ENCODE measurements around the gene TGFBR3. TPM values are rescaled to one million over a fixed set of nuclear protein-coding genes. Genes with fewer than 3 reads are reported as not detected.

Gene TGFBR3
- total and polyA plus RNA-seq, 9 of the 15 experiments (the other 6 are each of a cell fraction or from before 2014, with no cell fraction given) = 3.6 to 32.4 (median 15.6) TPM

DNA sequence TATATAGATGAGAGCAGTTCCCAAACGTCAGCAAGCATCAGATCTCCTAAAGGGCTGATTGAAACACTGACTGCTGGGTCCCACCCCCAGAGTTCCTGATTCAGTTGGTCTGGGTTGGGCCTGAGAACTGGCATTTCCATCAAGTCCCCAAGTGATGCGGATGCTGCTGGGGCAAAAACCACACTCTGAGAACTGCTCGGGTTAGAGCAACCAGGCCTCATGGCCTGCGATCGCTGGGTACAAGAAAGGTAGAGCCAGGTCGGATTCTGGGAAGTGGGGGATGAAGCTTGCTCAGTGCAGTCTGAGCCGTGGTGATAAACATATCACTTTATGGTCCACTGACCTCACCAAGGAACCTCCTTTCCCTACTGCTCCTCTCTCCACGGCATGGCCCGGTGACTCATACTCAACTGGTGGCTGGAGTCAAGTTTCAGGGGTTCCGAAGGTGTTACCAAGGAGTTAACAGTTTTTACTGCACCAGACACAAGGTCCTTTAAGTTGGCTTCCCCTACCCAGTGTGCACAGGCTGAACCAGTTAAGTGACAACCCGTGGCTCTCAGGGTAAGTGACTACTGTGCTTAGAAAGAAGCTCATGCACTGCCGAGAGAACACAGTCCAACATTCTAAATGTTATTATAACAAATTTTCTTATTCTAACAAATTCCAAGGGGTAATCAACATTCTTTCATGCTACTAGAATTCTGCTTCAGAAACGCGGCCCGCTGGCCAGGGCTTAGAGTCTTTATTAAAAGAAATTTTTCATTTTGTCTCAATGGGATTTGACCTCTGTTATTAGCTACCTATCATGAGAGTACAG is 153.5 kb downstream of the TGFBR3 start (continued):
- TF ChIP-seq ZNF445 (CRISPR knock-in tag; IDR thresholded peaks at IDR 0.05; ENCODE audit: low read depth) = no peak
- TF ChIP-seq STAT5B (CRISPR knock-in tag; IDR thresholded peaks at IDR 0.05) = no peak
- TF ChIP-seq ZNF586 (CRISPR knock-in tag; conservative IDR thresholded peaks at IDR 0.05) = no peak
- TF ChIP-seq POLR2H (tag; IDR thresholded peaks at IDR 0.05; ENCODE audit: low read depth) = peak; percentile 53
- TF ChIP-seq, protein P1, sequence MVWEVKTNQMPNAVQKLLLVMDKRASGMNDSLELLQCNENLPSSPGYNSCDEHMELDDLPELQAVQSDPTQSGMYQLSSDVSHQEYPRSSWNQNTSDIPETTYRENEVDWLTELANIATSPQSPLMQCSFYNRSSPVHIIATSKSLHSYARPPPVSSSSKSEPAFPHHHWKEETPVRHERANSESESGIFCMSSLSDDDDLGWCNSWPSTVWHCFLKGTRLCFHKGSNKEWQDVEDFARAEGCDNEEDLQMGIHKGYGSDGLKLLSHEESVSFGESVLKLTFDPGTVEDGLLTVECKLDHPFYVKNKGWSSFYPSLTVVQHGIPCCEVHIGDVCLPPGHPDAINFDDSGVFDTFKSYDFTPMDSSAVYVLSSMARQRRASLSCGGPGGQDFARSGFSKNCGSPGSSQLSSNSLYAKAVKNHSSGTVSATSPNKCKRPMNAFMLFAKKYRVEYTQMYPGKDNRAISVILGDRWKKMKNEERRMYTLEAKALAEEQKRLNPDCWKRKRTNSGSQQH (CRISPR knock-in tag; IDR thresholded peaks at IDR 0.05) = 0 out of 2 replicates have a peak, but pooled peaks have one; percentile 58
- TF ChIP-seq TEAD2 (tag; IDR thresholded peaks at IDR 0.05) = no peak
- TF ChIP-seq YBX1 (IDR thresholded peaks at IDR 0.05) = no peak
- TF ChIP-seq, protein P2, sequence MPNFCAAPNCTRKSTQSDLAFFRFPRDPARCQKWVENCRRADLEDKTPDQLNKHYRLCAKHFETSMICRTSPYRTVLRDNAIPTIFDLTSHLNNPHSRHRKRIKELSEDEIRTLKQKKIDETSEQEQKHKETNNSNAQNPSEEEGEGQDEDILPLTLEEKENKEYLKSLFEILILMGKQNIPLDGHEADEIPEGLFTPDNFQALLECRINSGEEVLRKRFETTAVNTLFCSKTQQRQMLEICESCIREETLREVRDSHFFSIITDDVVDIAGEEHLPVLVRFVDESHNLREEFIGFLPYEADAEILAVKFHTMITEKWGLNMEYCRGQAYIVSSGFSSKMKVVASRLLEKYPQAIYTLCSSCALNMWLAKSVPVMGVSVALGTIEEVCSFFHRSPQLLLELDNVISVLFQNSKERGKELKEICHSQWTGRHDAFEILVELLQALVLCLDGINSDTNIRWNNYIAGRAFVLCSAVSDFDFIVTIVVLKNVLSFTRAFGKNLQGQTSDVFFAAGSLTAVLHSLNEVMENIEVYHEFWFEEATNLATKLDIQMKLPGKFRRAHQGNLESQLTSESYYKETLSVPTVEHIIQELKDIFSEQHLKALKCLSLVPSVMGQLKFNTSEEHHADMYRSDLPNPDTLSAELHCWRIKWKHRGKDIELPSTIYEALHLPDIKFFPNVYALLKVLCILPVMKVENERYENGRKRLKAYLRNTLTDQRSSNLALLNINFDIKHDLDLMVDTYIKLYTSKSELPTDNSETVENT (CRISPR knock-in tag; IDR thresholded peaks at IDR 0.05) = no peak
- TF ChIP-seq, protein P3, sequence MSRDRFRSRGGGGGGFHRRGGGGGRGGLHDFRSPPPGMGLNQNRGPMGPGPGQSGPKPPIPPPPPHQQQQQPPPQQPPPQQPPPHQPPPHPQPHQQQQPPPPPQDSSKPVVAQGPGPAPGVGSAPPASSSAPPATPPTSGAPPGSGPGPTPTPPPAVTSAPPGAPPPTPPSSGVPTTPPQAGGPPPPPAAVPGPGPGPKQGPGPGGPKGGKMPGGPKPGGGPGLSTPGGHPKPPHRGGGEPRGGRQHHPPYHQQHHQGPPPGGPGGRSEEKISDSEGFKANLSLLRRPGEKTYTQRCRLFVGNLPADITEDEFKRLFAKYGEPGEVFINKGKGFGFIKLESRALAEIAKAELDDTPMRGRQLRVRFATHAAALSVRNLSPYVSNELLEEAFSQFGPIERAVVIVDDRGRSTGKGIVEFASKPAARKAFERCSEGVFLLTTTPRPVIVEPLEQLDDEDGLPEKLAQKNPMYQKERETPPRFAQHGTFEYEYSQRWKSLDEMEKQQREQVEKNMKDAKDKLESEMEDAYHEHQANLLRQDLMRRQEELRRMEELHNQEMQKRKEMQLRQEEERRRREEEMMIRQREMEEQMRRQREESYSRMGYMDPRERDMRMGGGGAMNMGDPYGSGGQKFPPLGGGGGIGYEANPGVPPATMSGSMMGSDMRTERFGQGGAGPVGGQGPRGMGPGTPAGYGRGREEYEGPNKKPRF (IDR thresholded peaks at IDR 0.05; ENCODE audit: low read depth, low read length) = no peak
- peak; percentile 88 for TF ChIP-seq NEUROD1 (IDR thresholded peaks at IDR 0.05; ENCODE audit: borderline replicate concordance, low read depth, low read length, partially characterized antibody)
- TF ChIP-seq RBM39 (optimal IDR thresholded peaks at IDR 0.05; ENCODE audit: low read depth, low read length) = no peak
- TF ChIP-seq GABPB1 (CRISPR knock-in tag; IDR thresholded peaks at IDR 0.05) = peak; percentile 20; the same call in 1 of the 2 replicates
- TF ChIP-seq, protein P4, sequence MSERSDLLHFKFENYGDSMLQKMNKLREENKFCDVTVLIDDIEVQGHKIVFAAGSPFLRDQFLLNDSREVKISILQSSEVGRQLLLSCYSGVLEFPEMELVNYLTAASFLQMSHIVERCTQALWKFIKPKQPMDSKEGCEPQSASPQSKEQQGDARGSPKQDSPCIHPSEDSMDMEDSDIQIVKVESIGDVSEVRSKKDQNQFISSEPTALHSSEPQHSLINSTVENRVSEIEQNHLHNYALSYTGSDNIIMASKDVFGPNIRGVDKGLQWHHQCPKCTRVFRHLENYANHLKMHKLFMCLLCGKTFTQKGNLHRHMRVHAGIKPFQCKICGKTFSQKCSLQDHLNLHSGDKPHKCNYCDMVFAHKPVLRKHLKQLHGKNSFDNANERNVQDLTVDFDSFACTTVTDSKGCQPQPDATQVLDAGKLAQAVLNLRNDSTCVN (CRISPR knock-in tag; IDR thresholded peaks at IDR 0.05) = no peak
- TF ChIP-seq, protein P5, sequence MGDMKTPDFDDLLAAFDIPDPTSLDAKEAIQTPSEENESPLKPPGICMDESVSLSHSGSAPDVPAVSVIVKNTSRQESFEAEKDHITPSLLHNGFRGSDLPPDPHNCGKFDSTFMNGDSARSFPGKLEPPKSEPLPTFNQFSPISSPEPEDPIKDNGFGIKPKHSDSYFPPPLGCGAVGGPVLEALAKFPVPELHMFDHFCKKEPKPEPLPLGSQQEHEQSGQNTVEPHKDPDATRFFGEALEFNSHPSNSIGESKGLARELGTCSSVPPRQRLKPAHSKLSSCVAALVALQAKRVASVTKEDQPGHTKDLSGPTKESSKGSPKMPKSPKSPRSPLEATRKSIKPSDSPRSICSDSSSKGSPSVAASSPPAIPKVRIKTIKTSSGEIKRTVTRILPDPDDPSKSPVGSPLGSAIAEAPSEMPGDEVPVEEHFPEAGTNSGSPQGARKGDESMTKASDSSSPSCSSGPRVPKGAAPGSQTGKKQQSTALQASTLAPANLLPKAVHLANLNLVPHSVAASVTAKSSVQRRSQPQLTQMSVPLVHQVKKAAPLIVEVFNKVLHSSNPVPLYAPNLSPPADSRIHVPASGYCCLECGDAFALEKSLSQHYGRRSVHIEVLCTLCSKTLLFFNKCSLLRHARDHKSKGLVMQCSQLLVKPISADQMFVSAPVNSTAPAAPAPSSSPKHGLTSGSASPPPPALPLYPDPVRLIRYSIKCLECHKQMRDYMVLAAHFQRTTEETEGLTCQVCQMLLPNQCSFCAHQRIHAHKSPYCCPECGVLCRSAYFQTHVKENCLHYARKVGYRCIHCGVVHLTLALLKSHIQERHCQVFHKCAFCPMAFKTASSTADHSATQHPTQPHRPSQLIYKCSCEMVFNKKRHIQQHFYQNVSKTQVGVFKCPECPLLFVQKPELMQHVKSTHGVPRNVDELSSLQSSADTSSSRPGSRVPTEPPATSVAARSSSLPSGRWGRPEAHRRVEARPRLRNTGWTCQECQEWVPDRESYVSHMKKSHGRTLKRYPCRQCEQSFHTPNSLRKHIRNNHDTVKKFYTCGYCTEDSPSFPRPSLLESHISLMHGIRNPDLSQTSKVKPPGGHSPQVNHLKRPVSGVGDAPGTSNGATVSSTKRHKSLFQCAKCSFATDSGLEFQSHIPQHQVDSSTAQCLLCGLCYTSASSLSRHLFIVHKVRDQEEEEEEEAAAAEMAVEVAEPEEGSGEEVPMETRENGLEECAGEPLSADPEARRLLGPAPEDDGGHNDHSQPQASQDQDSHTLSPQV (IDR thresholded peaks at IDR 0.05) = peak; percentile 99
